CD14-positive monocyte (primary cell): ENCODE results near the gene FOXE3. TPM values are rescaled to one million over a fixed set of nuclear protein-coding genes. Genes with fewer than 3 reads are reported as not detected.
A peak's percentile ranks its signal among the peaks of the same experiment; 100 is the strongest.

Source experiments
- DNase-seq, 3 donors: peaks; one replicate each; pipeline ENCODE4 v3.0.0-alpha.2; 2011 to 2022
- H2AFZ ChIP-seq: 2 replicates; pipeline ENCODE4 v1.6.0; 2012; ENCODE audit warnings: mild to moderate bottlenecking, low read depth, low read length, inconsistent platforms; ENCODE audit not compliant: insufficient read depth, poor library complexity, severe bottlenecking
- H3K27ac ChIP-seq, 2 donors: 1 replicate in 1 of 2; 2 replicates in 1 of 2; pipeline ENCODE4 v1.5.1; 2012 to 2013; ENCODE audit warnings: low read length in 2 of 2, control low read depth in 1 of 2, inconsistent platforms in 1 of 2, low read depth in 1 of 2, mild to moderate bottlenecking in 1 of 2
- H3K27me3 ChIP-seq, 2 donors: one replicate each; pipeline versions ENCODE4 v1.6.0 to v1.6.1; 2011 to 2013; ENCODE audit warnings: low read length in 2 of 2; ENCODE audit not compliant: control insufficient read depth in 2 of 2, insufficient read depth in 2 of 2
- H3K36me3 ChIP-seq, 2 donors: replicated peaks in 1 of 2; 1 replicate in 1 of 2; 2 replicates in 1 of 2; pipeline versions ENCODE4 v1.5.1 to v1.6.1; 2012 to 2013; ENCODE audit warnings: low read length in 2 of 2, control low read depth in 1 of 2, inconsistent platforms in 1 of 2, mild to moderate bottlenecking in 1 of 2; ENCODE audit not compliant: insufficient read depth in 2 of 2, control insufficient read depth in 1 of 2
- H3K4me1 ChIP-seq, 2 donors: 1 replicate in 1 of 2; 2 replicates in 1 of 2; pipeline versions ENCODE4 v1.5.1 to v1.6.1; 2012 to 2013; ENCODE audit warnings: low read length in 2 of 2, control low read depth in 1 of 2, inconsistent platforms in 1 of 2, mild to moderate bottlenecking in 1 of 2, moderate library complexity in 1 of 2; ENCODE audit not compliant: insufficient read depth in 2 of 2, control insufficient read depth in 1 of 2
- H3K4me2 ChIP-seq: replicated peaks from 2 replicates; pipeline ENCODE3; 2012; ENCODE audit warnings: low read length, moderate library complexity, mild to moderate bottlenecking; ENCODE audit not compliant: poor library complexity, severe bottlenecking; ENCODE audit errors: extremely low read depth
- H3K4me3 ChIP-seq, 3 experiments: fragments of 200-600 bp in 1 of 3; sonication (generic) in 1 of 3; replicated peaks in 1 of 3; 1 replicate in 2 of 3; 2 replicates in 1 of 3; pipeline ENCODE4 v1.5.1; 2011 to 2013; ENCODE audit warnings: low read length in 3 of 3, mild to moderate bottlenecking in 3 of 3, control low read depth in 2 of 3, low read depth in 2 of 3, inconsistent platforms in 1 of 3, moderate library complexity in 1 of 3
- H3K79me2 ChIP-seq: 2 replicates; pipeline ENCODE4 v1.6.0; 2012; ENCODE audit warnings: mild to moderate bottlenecking, control low read depth, inconsistent platforms, low read length, moderate library complexity; ENCODE audit not compliant: insufficient read depth
- H3K9ac ChIP-seq: 2 replicates; pipeline ENCODE4 v1.6.0; 2017; ENCODE audit warnings: low read length, mild to moderate bottlenecking; ENCODE audit not compliant: insufficient read depth, poor library complexity, severe bottlenecking
- H3K9me3 ChIP-seq, 2 donors: replicated peaks in 1 of 2; 1 replicate in 1 of 2; 2 replicates in 1 of 2; pipeline versions ENCODE4 v1.5.1 to v1.6.1; 2012 to 2013; ENCODE audit warnings: low read length in 2 of 2, control low read depth in 1 of 2; ENCODE audit not compliant: control insufficient read depth in 1 of 2, insufficient read depth in 1 of 2
- H4K20me1 ChIP-seq: 2 replicates; pipeline ENCODE4 v1.6.0; 2012; ENCODE audit warnings: mild to moderate bottlenecking, low read length, control low read depth, moderate library complexity; ENCODE audit not compliant: insufficient read depth
- H3K27ac Mint-ChIP-seq, 7 donors: one replicate each; pipeline ENCODE4 v1.8.0; 2020; ENCODE audit warnings: mild to moderate bottlenecking in 7 of 7, mixed read lengths in 7 of 7, moderate library complexity in 6 of 7, inconsistent platforms in 2 of 7
- H3K27me3 Mint-ChIP-seq, 3 donors: one replicate each; pipeline ENCODE4 v1.8.0; 2021 to 2022; ENCODE audit warnings: low read depth in 3 of 3, mild to moderate bottlenecking in 3 of 3, mixed read lengths in 3 of 3, moderate library complexity in 3 of 3, inconsistent platforms in 1 of 3
- H3K36me3 Mint-ChIP-seq, 2 donors: one replicate each; pipeline ENCODE4 v1.8.0; 2020; ENCODE audit warnings: mixed read lengths in 2 of 2, inconsistent platforms in 1 of 2, mild to moderate bottlenecking in 1 of 2
- H3K4me1 Mint-ChIP-seq: one replicate; pipeline ENCODE4 v1.8.0; 2020; ENCODE audit warnings: mild to moderate bottlenecking, mixed read lengths
- H3K4me3 Mint-ChIP-seq, 2 donors: one replicate each; pipeline ENCODE4 v1.8.0; 2020; ENCODE audit warnings: mild to moderate bottlenecking in 2 of 2, mixed read lengths in 2 of 2, moderate library complexity in 1 of 2
- H3K9me3 Mint-ChIP-seq, 7 donors: one replicate each; pipeline ENCODE4 v1.8.0; 2020 to 2022; ENCODE audit warnings: mixed read lengths in 7 of 7, mild to moderate bottlenecking in 6 of 7, moderate library complexity in 6 of 7, inconsistent platforms in 2 of 7
- WGBS: methylation state at CpG from one replicate; pipeline ENCODE4 v1.1.5; 2013; ENCODE audit warnings: missing lambda C conversion rate; ENCODE audit not compliant: insufficient coverage; 5-methylcytosine and 5-hydroxymethylcytosine counted together
- intact Hi-C, 2 donors: fragments of 100-400 bp; cut with micrococcal nuclease; formaldehyde crosslinking; loops; one replicate each; pipeline versions ENCODE4 v1.15.0 to v1.15.1; 2023
- polyA plus RNA-seq, 3 donors: library from polyadenylated mRNA; depleted of rRNA in 1 of 3; unstranded in 2 of 3; stranded (reverse) in 1 of 3; fragments of 300-500 nt in 2 of 3; fragments of >200 nt in 1 of 3; fragmentation: Illumina TruSeq in 2 of 3; gene quantifications; 1 replicate in 2 of 3; 2 replicates in 1 of 3; pipeline ENCODE4 v1.2.3, GENCODE V29; 2012 to 2021
- TF ChIP-seq, protein P1 (sequence below): fragments of 200-600 bp; IDR thresholded peaks from one replicate; pipeline ENCODE4 v1.8.0; 2022; ENCODE audit warnings: antibody characterized with exemption, mild to moderate bottlenecking

Gene FOXE3
- polyA plus RNA-seq, 3 donors, result not detected

DNA sequence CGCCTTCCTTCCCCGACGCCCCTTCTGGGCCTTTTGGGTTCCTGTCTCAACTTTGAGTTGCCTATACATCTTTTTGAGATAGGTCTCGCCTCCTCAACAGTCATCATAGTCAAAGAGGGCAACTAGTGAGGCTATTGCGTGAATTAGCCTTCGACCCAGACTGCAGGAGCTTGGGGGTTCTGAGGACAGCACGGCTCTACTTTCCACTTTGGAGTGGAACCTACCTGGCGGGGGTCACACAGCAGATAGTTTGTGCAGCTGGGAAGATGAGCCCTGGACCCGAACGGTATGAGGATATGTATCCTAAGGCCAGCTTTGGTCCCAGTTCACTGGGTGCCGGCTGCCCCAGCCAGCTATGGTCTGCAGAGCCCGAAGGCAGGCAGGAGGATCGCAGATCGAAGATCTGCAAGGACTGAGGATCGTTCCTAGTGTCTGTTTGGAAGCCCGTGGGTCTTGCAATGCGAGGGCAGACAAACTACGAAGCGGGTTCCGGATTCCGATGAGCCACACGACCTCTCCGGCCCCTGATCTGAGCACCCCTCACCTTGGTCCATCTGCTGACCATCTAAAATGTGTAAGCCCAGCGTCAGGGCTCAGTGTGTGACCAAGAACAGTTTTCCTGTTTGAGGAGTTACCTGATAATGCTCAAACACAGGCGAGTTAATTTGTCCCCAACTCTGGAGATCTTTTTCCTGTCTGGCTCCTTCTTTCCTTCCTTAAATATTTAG, 29.9 kb downstream of the FOXE3 start:
- no peak overlapping the region for H3K4me2 ChIP-seq
- peaks cover 32% of the 10 kb centered on the region in 3 donors for H3K27me3 Mint-ChIP-seq
- peaks cover 13 to 17% of the 10 kb centered on the region in 2 donors for H3K4me1 ChIP-seq
- intact Hi-C loops, result loop anchor here in 1 of 2 donors (5.0 kb wide), 1 partner anchor 219 kb away; no protein-coding TSS in a partner anchor
- TF ChIP-seq, protein P1, sequence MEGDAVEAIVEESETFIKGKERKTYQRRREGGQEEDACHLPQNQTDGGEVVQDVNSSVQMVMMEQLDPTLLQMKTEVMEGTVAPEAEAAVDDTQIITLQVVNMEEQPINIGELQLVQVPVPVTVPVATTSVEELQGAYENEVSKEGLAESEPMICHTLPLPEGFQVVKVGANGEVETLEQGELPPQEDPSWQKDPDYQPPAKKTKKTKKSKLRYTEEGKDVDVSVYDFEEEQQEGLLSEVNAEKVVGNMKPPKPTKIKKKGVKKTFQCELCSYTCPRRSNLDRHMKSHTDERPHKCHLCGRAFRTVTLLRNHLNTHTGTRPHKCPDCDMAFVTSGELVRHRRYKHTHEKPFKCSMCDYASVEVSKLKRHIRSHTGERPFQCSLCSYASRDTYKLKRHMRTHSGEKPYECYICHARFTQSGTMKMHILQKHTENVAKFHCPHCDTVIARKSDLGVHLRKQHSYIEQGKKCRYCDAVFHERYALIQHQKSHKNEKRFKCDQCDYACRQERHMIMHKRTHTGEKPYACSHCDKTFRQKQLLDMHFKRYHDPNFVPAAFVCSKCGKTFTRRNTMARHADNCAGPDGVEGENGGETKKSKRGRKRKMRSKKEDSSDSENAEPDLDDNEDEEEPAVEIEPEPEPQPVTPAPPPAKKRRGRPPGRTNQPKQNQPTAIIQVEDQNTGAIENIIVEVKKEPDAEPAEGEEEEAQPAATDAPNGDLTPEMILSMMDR, result no peak
- H3K4me3 Mint-ChIP-seq, result peak overlapping the region in 1 of 2 donors; percentile 70
- H3K79me2 ChIP-seq, result no peaks in the 10 kb centered on the region
- DNase-seq, result no peak
- peaks cover 0 to 36% (median 22%) of the 10 kb centered on the region in 7 donors for H3K9me3 Mint-ChIP-seq
- H3K27ac Mint-ChIP-seq, result no peak overlapping the region
- 9% methylated on average over 23 of the region's 25 CpGs for WGBS
- peaks cover 89 to 100% of the 10 kb centered on the region in 2 donors for H3K27me3 ChIP-seq
- H3K36me3 ChIP-seq, result no peaks in the 10 kb centered on the region
- no peak overlapping the region for H3K9ac ChIP-seq
- H4K20me1 ChIP-seq, result no peaks in the 10 kb centered on the region
- H3K9me3 ChIP-seq, result peaks cover 0 to 66% of the 10 kb centered on the region in 2 donors
- H3K4me1 Mint-ChIP-seq, result peaks cover 22% of the 10 kb centered on the region
- H3K4me3 ChIP-seq, result no peak overlapping the region
- no peak overlapping the region for H2AFZ ChIP-seq
- H3K36me3 Mint-ChIP-seq, result peaks cover 9 to 16% of the 10 kb centered on the region in 2 donors
- H3K27ac ChIP-seq, result no peak overlapping the region

DNA sequence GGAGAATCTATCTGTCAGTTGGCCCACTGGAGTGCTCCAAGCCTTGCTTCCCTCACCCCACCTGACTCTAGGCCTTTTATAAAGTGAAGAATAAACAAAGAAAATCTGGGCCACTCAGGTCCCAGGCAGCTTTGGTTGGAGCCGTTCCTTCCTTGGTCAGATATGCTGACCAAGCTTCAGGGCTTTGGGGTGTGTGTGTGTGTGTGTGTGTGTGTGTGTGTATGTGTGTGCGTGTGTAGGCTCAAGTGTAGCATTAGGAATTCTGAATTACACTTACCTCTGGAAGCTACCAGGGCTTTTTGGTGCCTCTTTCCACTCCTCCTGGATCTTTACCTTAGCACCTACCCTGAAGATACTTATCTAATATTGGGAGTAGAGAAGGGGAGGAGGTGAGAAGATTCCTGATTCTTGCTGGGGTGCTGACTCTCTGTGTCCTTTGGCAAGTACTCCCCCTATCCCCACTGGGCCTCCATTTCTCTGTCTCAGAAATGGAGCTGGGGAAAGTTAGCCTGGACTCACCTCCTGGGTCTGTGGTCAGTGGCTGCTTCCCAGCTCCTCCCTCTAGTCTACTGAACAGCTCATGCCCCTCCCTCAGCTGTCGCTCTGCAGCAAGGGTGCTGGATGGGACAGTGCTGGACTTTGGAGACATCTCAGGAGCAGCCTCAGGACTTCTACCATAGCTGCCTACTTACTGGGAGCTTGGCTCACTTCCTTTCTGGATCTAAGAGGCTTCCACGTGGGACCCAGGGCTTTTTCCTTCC, 32.6 kb downstream of the FOXE3 start:
- H3K36me3 Mint-ChIP-seq, result peaks cover 9 to 12% of the 10 kb centered on the region in 2 donors
- Histone ChIP-seq H3K4me3 (no peak overlapping the region), H3K36me3 (no peaks in the 10 kb centered on the region), H4K20me1 (no peaks in the 10 kb centered on the region), H3K27ac (no peak overlapping the region), H3K4me2 (no peak overlapping the region), H3K9me3 (peaks cover 0 to 53% of the 10 kb centered on the region in 2 donors), H3K9ac (no peak overlapping the region), H3K4me1 (peaks cover 13 to 17% of the 10 kb centered on the region in 2 donors), H3K27me3 (peaks cover 78 to 93% of the 10 kb centered on the region in 2 donors), H2AFZ (no peak overlapping the region), H3K79me2 (no peaks in the 10 kb centered on the region)
- H3K27me3 Mint-ChIP-seq, result peaks cover 45 to 55% (median 53%) of the 10 kb centered on the region in 3 donors
- no peak for DNase-seq
- H3K9me3 Mint-ChIP-seq, result peaks cover 0 to 28% (median 20%) of the 10 kb centered on the region in 7 donors
- H3K4me3 Mint-ChIP-seq, result peak overlapping the region in 1 of 2 donors; percentile 61
- WGBS, result 7% methylated on average over 3 of the region's 4 CpGs
- intact Hi-C loops, result loop anchor here in 1 of 2 donors (5.0 kb wide), 1 partner anchor 221 kb away; no protein-coding TSS in a partner anchor
- TF ChIP-seq, protein P1, result no peak
- peaks cover 17% of the 10 kb centered on the region for H3K4me1 Mint-ChIP-seq
- H3K27ac Mint-ChIP-seq, result peak overlapping the region in 1 of 7 donors; percentile 37
